GM19395 (cell line): ENCODE results near the gene DLAT.
"Not testable (repeated sequence)": the region's sequence is repeated elsewhere in the genome, so short reads cannot be mapped to it uniquely, and the experiment has no call there.

Experiments used
- ATAC-seq: cut with Tn5 transposase; IDR thresholded peaks from one replicate; pipeline ENCODE4 v1.9.1; 2021; ENCODE audit warnings: mild to moderate bottlenecking, moderate library complexity; ENCODE audit not compliant: unreplicated experiment

Gene DLAT

GRCh38 chr11:112024773-112025678 lies at the start of gene DLAT:
DLAT (plus strand) TSS chr11:112025408; CDS start chr11:112025473, 65 bp downstream.
- ATAC-seq = peak; percentile 85

- ATAC-seq = no peak
Measured at GRCh38 chr11:111976119-111976766, 49.0 kb upstream of the DLAT start.

- ATAC-seq = no peak
Measured at GRCh38 chr11:111976767-111977145, 48.5 kb upstream of the DLAT start.

GRCh38 chr11:111977146-111978027 lies 47.8 kb upstream of the DLAT start:
- ATAC-seq = peak; percentile 49

GRCh38 chr11:111978028-111978771 lies 47.0 kb upstream of the DLAT start:
- ATAC-seq = no peak

- no peak for ATAC-seq
Measured at GRCh38 chr11:111980062-111980461, 45.1 kb upstream of the DLAT start.

GRCh38 chr11:111981270-111981669 lies 43.9 kb upstream of the DLAT start:
- no peak for ATAC-seq

- ATAC-seq = peak; percentile 61
Measured at GRCh38 chr11:111982019-111982464, 43.2 kb upstream of the DLAT start.

- no peak for ATAC-seq
Measured at GRCh38 chr11:111982541-111983186, 42.5 kb upstream of the DLAT start.

GRCh38 chr11:111983187-111983986 lies 41.8 kb upstream of the DLAT start:
- ATAC-seq = no peak

- no peak for ATAC-seq
Measured at GRCh38 chr11:111986589-111986988, 38.6 kb upstream of the DLAT start.

GRCh38 chr11:111990381-111990780 lies 34.8 kb upstream of the DLAT start:
- no peak for ATAC-seq

- ATAC-seq = no peak
Measured at GRCh38 chr11:111992206-111992855, 32.9 kb upstream of the DLAT start.

GRCh38 chr11:111996129-111996528 lies 29.1 kb upstream of the DLAT start:
- ATAC-seq = no peak

GRCh38 chr11:111996669-111997068 lies 28.5 kb upstream of the DLAT start:
- not testable (repeated sequence) for ATAC-seq

- ATAC-seq = no peak
Measured at GRCh38 chr11:111999111-111999510, 26.1 kb upstream of the DLAT start.

- ATAC-seq = no peak
Measured at GRCh38 chr11:112000703-112001102, 24.5 kb upstream of the DLAT start.

GRCh38 chr11:112002491-112003216 lies 22.6 kb upstream of the DLAT start:
- ATAC-seq = no peak
